Astrocyte (in vitro differentiated cells and primary cell): Measurements from ENCODE around the gene ADAMTS3.

Experiments
- EZH2 ChIP-seq: IDR thresholded peaks from 2 replicates; pipeline ENCODE4 v1.6.1; 2012; ENCODE audit warnings: mild to moderate bottlenecking, low read length, inconsistent platforms; ENCODE audit not compliant: insufficient read depth
- TF ChIP-seq, protein P1 (sequence below): IDR thresholded peaks from 2 replicates; pipeline ENCODE4 v1.5.1; 2011; ENCODE audit warnings: low read depth, mild to moderate bottlenecking, inconsistent platforms, low read length, moderate library complexity; ENCODE audit not compliant: insufficient read depth

- TF ChIP-seq, protein P1, sequence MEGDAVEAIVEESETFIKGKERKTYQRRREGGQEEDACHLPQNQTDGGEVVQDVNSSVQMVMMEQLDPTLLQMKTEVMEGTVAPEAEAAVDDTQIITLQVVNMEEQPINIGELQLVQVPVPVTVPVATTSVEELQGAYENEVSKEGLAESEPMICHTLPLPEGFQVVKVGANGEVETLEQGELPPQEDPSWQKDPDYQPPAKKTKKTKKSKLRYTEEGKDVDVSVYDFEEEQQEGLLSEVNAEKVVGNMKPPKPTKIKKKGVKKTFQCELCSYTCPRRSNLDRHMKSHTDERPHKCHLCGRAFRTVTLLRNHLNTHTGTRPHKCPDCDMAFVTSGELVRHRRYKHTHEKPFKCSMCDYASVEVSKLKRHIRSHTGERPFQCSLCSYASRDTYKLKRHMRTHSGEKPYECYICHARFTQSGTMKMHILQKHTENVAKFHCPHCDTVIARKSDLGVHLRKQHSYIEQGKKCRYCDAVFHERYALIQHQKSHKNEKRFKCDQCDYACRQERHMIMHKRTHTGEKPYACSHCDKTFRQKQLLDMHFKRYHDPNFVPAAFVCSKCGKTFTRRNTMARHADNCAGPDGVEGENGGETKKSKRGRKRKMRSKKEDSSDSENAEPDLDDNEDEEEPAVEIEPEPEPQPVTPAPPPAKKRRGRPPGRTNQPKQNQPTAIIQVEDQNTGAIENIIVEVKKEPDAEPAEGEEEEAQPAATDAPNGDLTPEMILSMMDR, result no peak
- TF ChIP-seq EZH2, result no peak
Measured at GRCh38 chr4:72275381-72275780, 293.6 kb downstream of the ADAMTS3 start.
